HG03139 (cell line): ENCODE data around the gene ZNF581.

Experiments
- ATAC-seq: cut with Tn5 transposase; IDR thresholded peaks from one replicate; pipeline ENCODE4 v1.9.1; 2021; ENCODE audit not compliant: unreplicated experiment

The ZNF581 gene

GRCh38 chr19:55625004-55625326 lies 18.5 kb upstream of the ZNF581 start:
- ATAC-seq, result no peak

GRCh38 chr19:55626350-55626749 lies 17.1 kb upstream of the ZNF581 start:
- ATAC-seq, result no peak

GRCh38 chr19:55632463-55632834 lies 11.0 kb upstream of the ZNF581 start:
- no peak for ATAC-seq

GRCh38 chr19:55633861-55634260 lies 9.6 kb upstream of the ZNF581 start:
- ATAC-seq, result no peak

- no peak for ATAC-seq
These were observed 8.1 kb upstream of the ZNF581 start for GRCh38 chr19:55635334-55635717.

- no peak for ATAC-seq
These were observed 7.5 kb upstream of the ZNF581 start for GRCh38 chr19:55635856-55636440.

- no peak for ATAC-seq
These were observed 6.7 kb upstream of the ZNF581 start for GRCh38 chr19:55636723-55637122.

- ATAC-seq, result no peak
These were observed 5.9 kb upstream of the ZNF581 start for GRCh38 chr19:55637534-55637933.

- no peak for ATAC-seq
These were observed 4.5 kb upstream of the ZNF581 start for GRCh38 chr19:55638864-55639359.

- ATAC-seq, result no peak
These were observed 3.3 kb upstream of the ZNF581 start for GRCh38 chr19:55640043-55640576.

GRCh38 chr19:55640577-55641425 lies 2.6 kb upstream of the ZNF581 start, which contains the start of gene ZNF580:
Gene ZNF580, plus strand, starts transcription at chr19:55641002. Its CDS starts 1,507 bp downstream, at chr19:55642509.
- ATAC-seq, result no peak

- no peak for ATAC-seq
These were observed 1.9 kb upstream of the ZNF581 start for GRCh38 chr19:55641426-55642152.

GRCh38 chr19:55642153-55643002 lies 1.1 kb upstream of the ZNF581 start:
- ATAC-seq, result no peak

- ATAC-seq, result no peak
These were observed 383 bp downstream of the ZNF581 start for GRCh38 chr19:55643887-55644176.

- no peak for ATAC-seq
These were observed 863 bp downstream of the ZNF581 start for GRCh38 chr19:55644191-55644833.

GRCh38 chr19:55644842-55645511 lies 1.5 kb downstream of the ZNF581 start:
- no peak for ATAC-seq

GRCh38 chr19:55645512-55645881 lies 2.0 kb downstream of the ZNF581 start:
- ATAC-seq, result no peak

GRCh38 chr19:55646889-55647731 lies 3.7 kb downstream of the ZNF581 start:
- ATAC-seq, result no peak
